Liver (tissue), 3 donors: ENCODE data around the gene ERICH6.

Source experiments
- ATF3 ChIP-seq: IDR thresholded peaks from 2 replicates; pipeline ENCODE4 v1.6.1; 2016; ENCODE audit warnings: antibody characterized with exemption
- CTCF ChIP-seq: fragments of 150-350 bp; IDR thresholded peaks from 2 replicates; pipeline ENCODE4 v1.5.1; 2017; ENCODE audit warnings: improper control_type of control experiment, low read depth, low read length; ENCODE audit not compliant: missing input control
- FOXA1 ChIP-seq: IDR thresholded peaks from 2 replicates; pipeline ENCODE4 v1.6.1; 2016; ENCODE audit warnings: antibody characterized with exemption
- GABPA ChIP-seq, 2 donors: IDR thresholded peaks in 1 of 2; conservative IDR thresholded peaks in 1 of 2; 2 replicates each; pipeline ENCODE4 v1.6.1; 2016; ENCODE audit warnings: antibody characterized with exemption in 2 of 2, mild to moderate bottlenecking in 1 of 2, moderate library complexity in 1 of 2
- HNF4A ChIP-seq, 2 donors: conservative IDR thresholded peaks; 2 replicates each; pipeline ENCODE4 v1.6.1; 2016; ENCODE audit warnings: antibody characterized with exemption in 2 of 2, mild to moderate bottlenecking in 2 of 2
- JUND ChIP-seq, 2 donors: IDR thresholded peaks; 2 replicates each; pipeline ENCODE4 v1.6.1; 2016; ENCODE audit warnings: antibody characterized with exemption in 2 of 2
- RAD21 ChIP-seq, 2 donors: IDR thresholded peaks; 2 replicates each; pipeline ENCODE4 v1.6.1; 2016; ENCODE audit warnings: antibody characterized with exemption in 2 of 2, mild to moderate bottlenecking in 2 of 2
- RXRA ChIP-seq, 2 donors: IDR thresholded peaks; 2 replicates each; pipeline ENCODE4 v1.6.1; 2017 to 2018; ENCODE audit warnings: antibody characterized with exemption in 2 of 2, mild to moderate bottlenecking in 1 of 2
- YY1 ChIP-seq: IDR thresholded peaks from 2 replicates; pipeline ENCODE4 v1.6.1; 2016; ENCODE audit warnings: antibody characterized with exemption, mild to moderate bottlenecking
- ZBTB33 ChIP-seq: IDR thresholded peaks from 2 replicates; pipeline ENCODE4 v1.6.1; 2016; ENCODE audit warnings: antibody characterized with exemption
- donor health status: healthy.
- donor health status: healthy.

GRCh38 chr3:150612494-150612893, 91.2 kb downstream of the ERICH6 start:
- TF ChIP-seq CTCF (no peak), ZBTB33 (no peak), ATF3 (no peak), YY1 (no peak), RXRA (IDR thresholded peaks at IDR 0.05) (no peak), GABPA (IDR thresholded peaks at IDR 0.05 in 1 of 2, conservative IDR thresholded peaks at IDR 0.05 in 1 of 2) (no peak), FOXA1 (no peak), RAD21 (IDR thresholded peaks at IDR 0.05) (no peak), HNF4A (conservative IDR thresholded peaks at IDR 0.05) (no peak), JUND (IDR thresholded peaks at IDR 0.05) (no peak)
